DOHH2 (cell line): ENCODE results near the gene KBTBD4.

Experiments
- H3F3A ChIP-seq: fragments of 200-600 bp; sonication (generic), shearing (Covaris generic); 2 replicates; pipeline ENCODE4 v1.6.0; 2016; ENCODE audit warnings: antibody characterized with exemption, mild to moderate bottlenecking; ENCODE audit not compliant: control insufficient read depth, insufficient read depth
- H3K27ac ChIP-seq: fragments of 200-600 bp; sonication (generic); 2 replicates; pipeline ENCODE4 v1.5.1; 2014; ENCODE audit warnings: low read depth, mild to moderate bottlenecking, low read length, moderate library complexity
- H3K27me3 ChIP-seq: fragments of 200-600 bp; sonication (generic); 2 replicates; pipeline ENCODE4 v1.6.1; 2014; ENCODE audit warnings: mild to moderate bottlenecking, low read length, mixed read lengths; ENCODE audit not compliant: control insufficient read depth
- H3K36me3 ChIP-seq: fragments of 200-600 bp; sonication (generic); 2 replicates; pipeline ENCODE4 v1.6.1; 2014; ENCODE audit warnings: mild to moderate bottlenecking, low read length, moderate library complexity, mixed read lengths; ENCODE audit not compliant: control insufficient read depth
- H3K4me1 ChIP-seq: fragments of 200-600 bp; sonication (generic); 2 replicates; pipeline ENCODE4 v1.6.1; 2014; ENCODE audit warnings: mild to moderate bottlenecking, low read length, mixed read lengths; ENCODE audit not compliant: control insufficient read depth
- H3K4me2 ChIP-seq: fragments of 200-600 bp; sonication (generic); 2 replicates; pipeline ENCODE4 v1.6.0; 2014; ENCODE audit warnings: mild to moderate bottlenecking, low read length, moderate library complexity
- H3K4me3 ChIP-seq: fragments of 200-600 bp; sonication (generic); 2 replicates; pipeline ENCODE4 v1.5.1; 2014; ENCODE audit warnings: mild to moderate bottlenecking, low read length, mixed read lengths
- H3K79me2 ChIP-seq: fragments of 200-600 bp; sonication (generic); 2 replicates; pipeline ENCODE4 v1.6.1; 2014; ENCODE audit warnings: mild to moderate bottlenecking, low read length, mixed read lengths; ENCODE audit not compliant: control insufficient read depth
- H3K9me2 ChIP-seq: fragments of 200-600 bp; sonication (generic); replicated peaks from 2 replicates; pipeline ENCODE4 v1.6.1; 2014; ENCODE audit warnings: mild to moderate bottlenecking, low read length, mixed read lengths; ENCODE audit not compliant: control insufficient read depth
- H3K9me3 ChIP-seq: fragments of 200-600 bp; sonication (generic); 2 replicates; pipeline ENCODE4 v1.6.1; 2014; ENCODE audit warnings: antibody characterized with exemption, low read length, mixed read lengths; ENCODE audit not compliant: control insufficient read depth, insufficient read depth
- H4K20me1 ChIP-seq: fragments of 200-600 bp; sonication (generic); 2 replicates; pipeline ENCODE4 v1.6.0; 2014; ENCODE audit warnings: low read depth, mild to moderate bottlenecking, antibody characterized with exemption, low read length, moderate library complexity; ENCODE audit not compliant: control insufficient read depth, insufficient read depth
- CTCF ChIP-seq: fragments of 200-600 bp; sonication (generic); IDR thresholded peaks from one replicate; pipeline ENCODE4 v1.5.1; 2014; ENCODE audit warnings: antibody characterized with exemption, mild to moderate bottlenecking, low read depth, low read length; ENCODE audit not compliant: poor library complexity, severe bottlenecking
- EZH2phosphoT487 ChIP-seq: fragments of 200-600 bp; sonication (generic); IDR thresholded peaks from 2 replicates; pipeline ENCODE4 v1.6.1; 2017; ENCODE audit warnings: borderline replicate concordance, mild to moderate bottlenecking, antibody characterized with exemption, low read length, moderate library complexity, mixed read lengths

KBTBD4 gene

GRCh38 chr11:47587723-47588326 is 9.1 kb upstream of the KBTBD4 start:
- Histone ChIP-seq H3F3A (no peaks in the 10 kb centered on the region), H3K4me1 (peaks cover 7% of the 10 kb centered on the region; the same call in 1 of the 2 replicates), H3K9me3 (no peaks in the 10 kb centered on the region), H3K4me2 (no peak overlapping the region), H3K4me3 (no peak overlapping the region), H3K27ac (no peak overlapping the region), H4K20me1 (no peaks in the 10 kb centered on the region), H3K27me3 (peaks cover 9% of the 10 kb centered on the region), H3K9me2 (no peaks in the 10 kb centered on the region), H3K36me3 (peaks cover 25% of the 10 kb centered on the region), H3K79me2 (no peaks in the 10 kb centered on the region)
- TF ChIP-seq EZH2phosphoT487 (no peak), CTCF (no peak)

- peaks cover 3% of the 10 kb centered on the region; the same call in 1 of the 2 replicates for H3K27me3 ChIP-seq
- peaks cover 31% of the 10 kb centered on the region for H3K36me3 ChIP-seq
- no peaks in the 10 kb centered on the region for H3K9me3 ChIP-seq
- no peaks in the 10 kb centered on the region for H3F3A ChIP-seq
- H3K4me3 ChIP-seq, result no peak overlapping the region
- no peak overlapping the region for H3K4me2 ChIP-seq
- no peak overlapping the region for H3K27ac ChIP-seq
- H3K79me2 ChIP-seq, result no peaks in the 10 kb centered on the region
- no peaks in the 10 kb centered on the region for H3K9me2 ChIP-seq
- peaks cover 7% of the 10 kb centered on the region; the same call in 1 of the 2 replicates for H3K4me1 ChIP-seq
- H4K20me1 ChIP-seq, result no peaks in the 10 kb centered on the region
- TF ChIP-seq EZH2phosphoT487, result no peak
- TF ChIP-seq CTCF, result no peak
Measured at GRCh38 chr11:47587039-47587716, 8.4 kb upstream of the KBTBD4 start.

GRCh38 chr11:47586098-47586855 is 7.5 kb upstream of the KBTBD4 start, which contains the start of gene FAM180B:
Gene FAM180B (plus strand): TSS chr11:47586678. CDS start chr11:47586769, 91 bp downstream.
- no peak within 1 kb of the TSS for H3K27ac ChIP-seq
- TF ChIP-seq EZH2phosphoT487 (no peak), CTCF (no peak)
- peaks cover 40% of the 10 kb centered on the region for H3K36me3 ChIP-seq
- H4K20me1 ChIP-seq, result no peaks in the 10 kb centered on the region
- H3K9me3 ChIP-seq, result no peaks in the 10 kb centered on the region
- H3F3A ChIP-seq, result no peaks in the 10 kb centered on the region
- H3K4me3 ChIP-seq, result no peak within 1 kb of the TSS
- H3K4me2 ChIP-seq, result no peak within 1 kb of the TSS
- no peaks in the 10 kb centered on the region; the same call in 1 of the 2 replicates for H3K79me2 ChIP-seq
- H3K27me3 ChIP-seq, result no peaks in the 10 kb centered on the region
- H3K9me2 ChIP-seq, result no peaks in the 10 kb centered on the region
- H3K4me1 ChIP-seq, result no peaks in the 10 kb centered on the region
